ENCODE measurements around the gene TMEM185B. TPM values are rescaled to one million over a fixed set of nuclear protein-coding genes. Genes with fewer than 3 reads are reported as not detected.

TMEM185B gene
- polyA plus RNA-seq, 3 donors, result 7.5 to 19.0 (median 8.3) TPM

GRCh38 chr2:120182019-120182560 is 41.1 kb downstream of the TMEM185B start:
- 41 to 82% (median 44%) methylated on average over 5 of the region's 5 CpGs for WGBS, 3 donors
- H3K27ac ChIP-seq (ENCODE audit: low read depth, low read length), result no peak overlapping the region

DNA sequence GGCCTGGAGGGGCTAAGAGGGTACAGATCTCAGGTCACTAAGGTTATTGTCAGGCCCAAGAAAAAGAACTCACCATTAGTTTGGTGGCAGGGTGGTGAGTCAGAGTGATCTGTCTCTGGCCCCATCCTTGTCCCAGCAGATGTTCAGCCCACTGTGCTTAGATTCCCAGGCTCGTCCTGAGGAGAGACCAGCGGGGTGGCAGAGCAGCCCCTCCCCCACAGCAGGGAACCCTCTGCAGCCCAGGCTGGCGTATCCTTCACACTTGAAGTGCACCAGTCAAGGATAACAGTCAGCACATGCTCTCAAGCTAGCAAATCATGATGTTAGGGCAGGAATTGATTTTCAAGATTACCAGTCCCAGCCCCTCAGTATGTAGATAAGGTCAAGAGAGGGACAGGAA is 43.1 kb downstream of the TMEM185B start:
- H3K27ac ChIP-seq (ENCODE audit: low read depth, low read length), result no peak overlapping the region
- 89 to 94% (median 90%) methylated on average over 3 of the region's 3 CpGs for WGBS, 3 donors

- WGBS, 3 donors, result 95 to 100% (median 96%) methylated on average over 3 of the region's 3 CpGs
- no peak overlapping the region for H3K27ac ChIP-seq (ENCODE audit: low read depth, low read length)
Observed at GRCh38 chr2:120179396-120179795, 43.8 kb downstream of the TMEM185B start.

DNA sequence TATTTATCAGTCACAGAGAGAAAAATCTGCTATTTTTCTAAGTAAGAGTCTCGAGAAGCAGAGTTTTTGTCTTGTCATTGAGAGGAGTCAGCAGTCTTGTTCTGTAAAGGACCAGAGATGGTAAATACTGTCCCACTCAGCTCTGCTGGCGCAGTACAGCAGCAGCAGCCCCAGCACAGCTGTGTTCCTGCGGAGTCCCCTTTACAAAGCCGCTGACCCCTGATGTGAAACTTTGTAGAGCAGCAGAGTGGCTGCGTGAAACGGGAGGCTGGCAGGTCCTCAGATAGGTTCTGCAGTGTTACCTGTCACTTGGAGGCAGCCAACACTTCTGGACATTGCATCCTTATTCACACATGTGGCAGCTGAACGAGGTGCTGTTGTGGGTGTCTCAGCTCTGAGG is 45.2 kb downstream of the TMEM185B start:
- H3K27ac ChIP-seq (ENCODE audit: low read depth, low read length), result no peak overlapping the region
- 88 to 93% (median 92%) methylated on average over 7 of the region's 7 CpGs for WGBS, 3 donors

DNA sequence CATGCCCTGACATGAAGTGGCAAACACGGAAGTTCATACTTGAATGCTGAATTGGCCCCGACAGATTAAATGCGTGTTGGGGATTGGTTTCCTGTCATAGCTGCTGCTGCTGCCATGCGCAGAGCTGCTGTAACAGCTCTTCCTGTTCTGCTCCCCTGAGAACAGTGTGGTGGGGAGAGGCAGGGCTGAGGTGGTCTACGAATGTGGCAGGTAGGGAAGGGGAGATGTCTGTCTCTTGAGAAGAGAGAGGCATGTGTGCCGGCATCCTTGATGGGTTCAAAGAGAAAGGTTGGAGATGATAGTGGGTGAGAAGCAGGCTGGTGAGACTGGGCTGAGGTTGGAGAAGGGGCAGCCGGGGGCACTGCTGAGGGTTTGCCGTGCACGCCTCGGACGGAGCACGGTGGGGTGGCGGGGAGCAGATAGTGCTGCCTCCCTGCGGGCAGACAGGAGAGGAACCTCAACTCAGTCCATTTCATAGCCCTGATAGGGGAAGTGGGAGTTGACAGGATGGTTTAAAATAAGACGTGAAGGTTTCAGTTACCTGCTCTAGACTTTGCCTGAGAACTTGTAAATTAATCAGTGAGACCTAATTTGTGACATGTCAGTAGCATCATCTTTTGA is 46.1 kb downstream of the TMEM185B start:
- WGBS, 3 donors, result 35 to 73% (median 45%) methylated on average over 15 of the region's 15 CpGs
- H3K27ac ChIP-seq (ENCODE audit: low read depth, low read length), result no peak overlapping the region

DNA sequence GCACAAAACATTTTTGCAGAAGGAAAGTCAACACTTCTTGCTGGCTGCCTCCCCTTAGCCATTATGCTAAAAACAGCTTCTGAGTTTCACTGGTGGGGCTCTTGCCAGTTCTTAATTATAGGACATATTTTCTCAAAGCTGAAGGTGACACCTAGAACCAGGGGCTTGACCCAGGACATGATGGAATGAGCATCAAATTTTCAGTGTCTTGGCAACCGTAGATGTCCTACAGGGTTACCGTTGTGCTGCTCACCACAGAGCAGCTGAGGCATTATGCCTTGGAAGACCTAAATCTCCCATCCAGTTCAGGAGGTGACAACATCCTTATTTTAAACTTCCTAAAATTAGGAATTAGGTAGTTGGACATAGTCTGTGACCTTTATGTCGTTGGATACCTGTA is 46.7 kb downstream of the TMEM185B start:
- H3K27ac ChIP-seq (ENCODE audit: low read depth, low read length), result no peak overlapping the region
- 50 to 83% (median 52%) methylated on average over 3 of the region's 3 CpGs for WGBS, 3 donors

- WGBS, 3 donors, result 24 to 25% (median 25%) methylated on average over 6 of the region's 6 CpGs
Observed at GRCh38 chr2:120174963-120175581, 48.1 kb downstream of the TMEM185B start.

More at GRCh38 chr2:120174963-120175581, 48.1 kb downstream of the TMEM185B start:
- no peak overlapping the region for H3K27ac ChIP-seq (ENCODE audit: low read depth, low read length)

Other genes with a start within 250 kb of the TMEM185B start
- 10 to 100 TPM in 1 of 3 donors, 1 to 10 TPM in 2; 5.7 to 11.8 (median 6.9) TPM for gene EPB41L5, start 210.3 kb downstream of the TMEM185B start, polyA plus RNA-seq
- 10 to 100 TPM; 19.9 to 96.2 (median 54.0) TPM for gene RALB, start 29.5 kb upstream of the TMEM185B start, polyA plus RNA-seq
- gene INHBB, start 122.7 kb upstream of the TMEM185B start, polyA plus RNA-seq, result 10 to 100 TPM in 2 of 3 donors, 1 to 10 TPM in 1; 5.4 to 31.9 (median 10.6) TPM

All from adipose tissue (tissue), 3 donors.